ENCODE measurements around the gene ASNSD1.

Gene ASNSD1

GRCh38 chr2:189631849-189632248 lies 29.4 kb upstream of the ASNSD1 start:
- Histone ChIP-seq H3K36me3 (ENCODE audit: insufficient read depth) (no peaks in the 10 kb centered on the region), H3K4me3 (IDR thresholded peaks at IDR 0.05; ENCODE audit: insufficient read depth, low read depth, low read length) (no peak overlapping the region), H2AFZ (ENCODE audit: low read depth) (no peak overlapping the region), H3K9ac (no peak overlapping the region), H3K4me2 (no peak overlapping the region), H3K4me1 (ENCODE audit: low read depth, poor library complexity, severe bottlenecking) (no peaks in the 10 kb centered on the region), H3K27me3 (ENCODE audit: insufficient read depth, low read depth) (no peaks in the 10 kb centered on the region), H3K79me2 (ENCODE audit: insufficient read depth, low read depth) (no peaks in the 10 kb centered on the region), H4K20me1 (ENCODE audit: insufficient read depth) (no peaks in the 10 kb centered on the region), H3K27ac (no peak overlapping the region)
- TF ChIP-seq CTCF (conservative IDR thresholded peaks at IDR 0.05; ENCODE audit: low read depth, low read length), result no peak

GRCh38 chr2:189633392-189633811 lies 27.9 kb upstream of the ASNSD1 start:
- H3K9ac ChIP-seq, result no peak overlapping the region
- no peaks in the 10 kb centered on the region for H3K4me1 ChIP-seq (ENCODE audit: low read depth, poor library complexity, severe bottlenecking)
- H3K27me3 ChIP-seq (ENCODE audit: insufficient read depth, low read depth), result no peaks in the 10 kb centered on the region
- H3K79me2 ChIP-seq (ENCODE audit: insufficient read depth, low read depth), result no peaks in the 10 kb centered on the region
- H3K4me2 ChIP-seq, result no peak overlapping the region
- H3K36me3 ChIP-seq (ENCODE audit: insufficient read depth), result no peaks in the 10 kb centered on the region
- no peak overlapping the region for H3K4me3 ChIP-seq (IDR thresholded peaks at IDR 0.05; ENCODE audit: insufficient read depth, low read depth, low read length)
- no peak overlapping the region for H2AFZ ChIP-seq (ENCODE audit: low read depth)
- TF ChIP-seq CTCF (conservative IDR thresholded peaks at IDR 0.05; ENCODE audit: low read depth, low read length), result peak; percentile 75
- H3K27ac ChIP-seq, result no peak overlapping the region
- H4K20me1 ChIP-seq (ENCODE audit: insufficient read depth), result no peaks in the 10 kb centered on the region

- no peaks in the 10 kb centered on the region for H3K79me2 ChIP-seq (ENCODE audit: insufficient read depth, low read depth)
- no peak overlapping the region for H3K9ac ChIP-seq
- no peak overlapping the region for H2AFZ ChIP-seq (ENCODE audit: low read depth)
- TF ChIP-seq CTCF (conservative IDR thresholded peaks at IDR 0.05; ENCODE audit: low read depth, low read length), result no peak
- H3K36me3 ChIP-seq (ENCODE audit: insufficient read depth), result no peaks in the 10 kb centered on the region
- no peaks in the 10 kb centered on the region for H3K27me3 ChIP-seq (ENCODE audit: insufficient read depth, low read depth)
- no peak overlapping the region for H3K4me2 ChIP-seq
- no peak overlapping the region for H3K4me3 ChIP-seq (IDR thresholded peaks at IDR 0.05; ENCODE audit: insufficient read depth, low read depth, low read length)
- H3K27ac ChIP-seq, result no peak overlapping the region
- no peaks in the 10 kb centered on the region for H3K4me1 ChIP-seq (ENCODE audit: low read depth, poor library complexity, severe bottlenecking)
- no peaks in the 10 kb centered on the region for H4K20me1 ChIP-seq (ENCODE audit: insufficient read depth)
These were observed 25.9 kb upstream of the ASNSD1 start for GRCh38 chr2:189635353-189635752.

- no peak overlapping the region for H3K27ac ChIP-seq
- H3K79me2 ChIP-seq (ENCODE audit: insufficient read depth, low read depth), result no peaks in the 10 kb centered on the region
- H3K4me1 ChIP-seq (ENCODE audit: low read depth, poor library complexity, severe bottlenecking), result no peaks in the 10 kb centered on the region
- no peak overlapping the region for H2AFZ ChIP-seq (ENCODE audit: low read depth)
- no peak overlapping the region for H3K4me3 ChIP-seq (IDR thresholded peaks at IDR 0.05; ENCODE audit: insufficient read depth, low read depth, low read length)
- H3K9ac ChIP-seq, result no peak overlapping the region
- no peak overlapping the region for H3K4me2 ChIP-seq
- TF ChIP-seq CTCF (conservative IDR thresholded peaks at IDR 0.05; ENCODE audit: low read depth, low read length), result no peak
- H3K36me3 ChIP-seq (ENCODE audit: insufficient read depth), result no peaks in the 10 kb centered on the region
- H3K27me3 ChIP-seq (ENCODE audit: insufficient read depth, low read depth), result no peaks in the 10 kb centered on the region
- H4K20me1 ChIP-seq (ENCODE audit: insufficient read depth), result no peaks in the 10 kb centered on the region
These were observed 22.8 kb upstream of the ASNSD1 start for GRCh38 chr2:189638301-189639006.

Measured in KMS-11 (cell line).